ENCODE measurements around the gene ACY1.

Gene ACY1

DNA sequence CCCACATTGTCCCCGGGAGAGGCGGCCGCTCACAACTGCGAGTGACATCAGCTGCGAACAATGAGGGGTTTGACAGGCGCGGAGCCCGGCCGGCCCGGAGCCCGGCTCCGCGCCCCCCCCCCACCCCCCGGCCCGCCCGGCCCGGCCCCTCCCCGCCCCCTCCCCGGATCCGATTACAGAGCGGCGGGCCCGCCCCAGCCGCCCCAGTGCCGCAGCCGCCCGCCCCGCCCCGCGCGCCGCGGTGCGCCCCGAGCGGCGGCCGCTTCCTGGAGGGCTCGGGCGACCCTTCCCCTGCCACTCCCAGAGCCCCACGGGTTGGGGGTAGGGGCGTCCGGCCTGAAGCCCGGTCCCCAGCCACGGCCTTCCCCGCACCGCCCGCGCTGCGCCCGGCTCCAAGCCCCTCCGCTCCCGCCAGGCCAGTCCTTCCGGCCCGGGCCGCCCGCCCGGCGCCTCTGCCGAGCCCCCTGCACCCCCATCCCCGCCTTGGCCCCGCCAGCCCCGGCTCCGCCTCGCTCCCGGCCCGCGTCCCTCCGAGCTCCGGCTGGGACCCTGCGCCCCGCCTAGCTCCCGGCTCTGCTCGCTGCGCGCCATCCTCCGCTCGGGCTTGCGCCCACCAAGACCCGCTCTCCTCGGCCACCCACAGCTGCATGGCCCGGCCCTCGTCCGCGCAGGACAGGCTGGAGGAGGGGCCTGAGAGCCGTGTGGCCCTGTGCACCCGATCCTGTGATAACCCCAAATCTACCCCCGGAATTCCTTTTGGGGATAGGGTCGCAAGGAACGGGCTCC, 15.8 kb upstream of the ACY1 start, which contains the start of gene PCBP4:
TSS of gene PCBP4 (minus strand) at position 71 of the 786 bp plus-strand sequence. CDS start 6,214 bp downstream, outside the sequence.
- DNase-seq, result no peak
- Mint-ChIP-seq H3K9me3 (no peaks in the 10 kb centered on the region), H3K27ac (no peak within 1 kb of the TSS), H3K4me3 (peak within 1 kb of the TSS; percentile 71), H3K36me3 (ENCODE audit: low read depth) (peaks cover 4% of the 10 kb centered on the region), H3K27me3 (no peaks in the 10 kb centered on the region), H3K4me1 (peaks cover 16% of the 10 kb centered on the region)
- ATAC-seq, result peak; percentile 56

DNA sequence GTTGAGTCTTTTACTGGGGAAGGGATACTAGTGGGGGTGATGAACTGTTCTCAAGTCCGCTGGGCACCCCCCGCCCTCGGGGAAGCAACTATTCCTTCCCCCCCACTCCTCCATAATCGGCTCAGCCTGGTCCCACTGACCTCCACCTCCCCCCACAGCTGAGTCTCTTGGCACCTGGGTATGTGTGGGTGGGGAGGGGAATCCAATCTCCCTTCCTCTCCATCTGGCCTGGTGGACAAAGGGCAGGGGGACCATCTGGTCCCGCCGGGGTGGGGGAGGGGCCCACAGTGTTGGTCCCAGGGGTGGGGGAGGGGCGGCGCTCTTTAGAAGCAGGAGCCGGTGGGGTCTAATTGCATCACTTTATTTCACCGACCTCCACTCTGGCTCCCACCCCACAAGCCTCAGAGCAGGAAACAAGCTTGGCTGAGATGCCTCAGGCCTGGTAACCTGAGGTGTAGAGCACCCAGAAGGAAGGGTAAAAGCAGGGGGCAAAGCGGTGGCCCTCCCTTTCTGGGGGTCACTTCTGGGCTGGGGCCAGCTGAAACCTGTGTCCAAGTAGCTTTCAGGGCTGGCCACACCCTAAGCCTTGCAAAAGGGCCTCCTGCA, 15.1 kb upstream of the ACY1 start:
- ATAC-seq (no peak), DNase-seq (no peak)
- Mint-ChIP-seq H3K4me3 (peak overlapping the region; percentile 69), H3K4me1 (peaks cover 17% of the 10 kb centered on the region), H3K27ac (no peak overlapping the region), H3K27me3 (no peaks in the 10 kb centered on the region), H3K36me3 (ENCODE audit: low read depth) (peaks cover 4% of the 10 kb centered on the region), H3K9me3 (no peaks in the 10 kb centered on the region)

DNA sequence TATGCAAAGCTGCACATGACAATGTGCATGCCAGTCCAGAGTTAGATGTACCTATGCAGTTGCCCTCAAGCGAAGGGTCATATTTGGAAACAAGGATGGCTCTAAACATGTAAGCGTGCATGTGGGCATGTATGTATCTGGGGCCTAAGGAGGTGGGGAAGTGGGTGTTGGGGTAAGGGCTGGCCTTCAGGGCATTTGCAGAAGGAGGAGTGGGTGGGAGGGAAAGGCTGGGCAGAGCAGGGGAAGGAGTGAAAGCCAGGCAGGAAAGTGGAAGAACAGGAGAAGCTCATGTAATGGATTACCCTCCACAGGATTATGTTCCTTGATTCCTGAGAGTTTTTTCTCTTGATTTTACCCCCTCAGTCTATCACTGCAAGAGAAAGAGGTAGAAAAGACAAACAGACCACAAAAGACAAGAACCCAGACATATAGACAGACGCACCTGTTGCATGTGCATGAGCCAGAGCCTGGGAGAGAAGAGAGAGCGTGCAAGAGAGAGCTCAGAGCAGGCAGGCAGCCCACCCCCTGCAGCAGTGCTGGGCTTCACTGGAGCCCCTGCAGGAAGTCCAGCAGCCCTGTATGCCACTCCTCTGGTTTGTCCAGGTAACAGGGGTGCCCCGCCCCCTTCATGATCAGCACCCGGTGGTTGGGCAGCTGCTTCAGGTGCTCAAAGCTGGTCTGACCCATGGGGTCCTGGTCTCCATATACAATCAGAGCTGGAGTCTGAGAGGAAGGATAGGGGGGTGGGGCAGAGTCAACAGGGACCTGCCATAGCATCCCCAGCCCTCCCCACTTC, 14.3 kb upstream of the ACY1 start:
- H3K4me1 Mint-ChIP-seq, result peaks cover 22% of the 10 kb centered on the region
- no peak for DNase-seq
- peak overlapping the region; percentile 46 for H3K4me3 Mint-ChIP-seq
- H3K27ac Mint-ChIP-seq, result peak overlapping the region; percentile 26
- no peak for ATAC-seq
- no peaks in the 10 kb centered on the region for H3K9me3 Mint-ChIP-seq
- peaks cover 8% of the 10 kb centered on the region for H3K36me3 Mint-ChIP-seq (ENCODE audit: low read depth)
- no peaks in the 10 kb centered on the region for H3K27me3 Mint-ChIP-seq

GRCh38 chr3:51969841-51970240, 13.5 kb upstream of the ACY1 start:
- Mint-ChIP-seq H3K27me3 (no peaks in the 10 kb centered on the region), H3K4me3 (no peak overlapping the region), H3K36me3 (ENCODE audit: low read depth) (peaks cover 8% of the 10 kb centered on the region), H3K9me3 (no peaks in the 10 kb centered on the region), H3K27ac (no peak overlapping the region), H3K4me1 (peaks cover 26% of the 10 kb centered on the region)
- DNase-seq (no peak), ATAC-seq (no peak)

DNA sequence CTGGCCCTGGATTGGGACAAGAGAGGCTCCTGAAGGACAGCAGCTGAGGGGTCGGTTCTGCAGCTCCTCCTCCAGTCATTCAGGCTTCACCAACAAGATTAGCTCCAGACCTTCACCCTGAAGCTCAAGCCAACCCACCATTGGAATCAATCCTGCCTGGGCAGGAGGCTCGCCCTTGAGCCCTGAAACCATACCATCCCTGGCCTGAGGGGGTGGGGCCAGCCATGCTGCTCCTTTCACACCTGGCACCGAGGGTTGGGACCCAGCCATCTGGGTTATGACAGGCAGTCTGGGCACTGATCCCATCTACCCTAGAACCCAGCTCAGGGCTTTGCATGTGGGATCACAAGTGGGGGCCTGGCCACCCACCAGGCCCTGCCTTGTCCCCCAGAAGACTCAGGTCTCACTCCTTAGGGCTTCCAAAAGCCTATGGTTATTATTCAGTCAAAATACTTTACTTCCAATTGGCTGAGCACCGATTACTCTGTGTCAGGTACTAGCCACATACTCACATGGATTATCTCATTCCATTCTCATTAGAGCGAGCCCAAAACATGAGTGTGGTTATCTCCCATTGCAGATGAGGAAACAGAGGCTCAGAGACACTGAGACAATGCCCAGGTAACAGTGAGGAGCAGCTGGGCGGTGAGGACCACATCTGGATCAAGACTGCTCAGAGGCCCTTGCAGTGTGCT, 12.6 kb upstream of the ACY1 start:
- Mint-ChIP-seq H3K36me3 (ENCODE audit: low read depth) (peaks cover 8% of the 10 kb centered on the region), H3K27ac (no peak overlapping the region), H3K4me1 (peaks cover 32% of the 10 kb centered on the region), H3K9me3 (no peaks in the 10 kb centered on the region), H3K4me3 (no peak overlapping the region), H3K27me3 (no peaks in the 10 kb centered on the region)
- no peak for ATAC-seq
- no peak for DNase-seq

DNA sequence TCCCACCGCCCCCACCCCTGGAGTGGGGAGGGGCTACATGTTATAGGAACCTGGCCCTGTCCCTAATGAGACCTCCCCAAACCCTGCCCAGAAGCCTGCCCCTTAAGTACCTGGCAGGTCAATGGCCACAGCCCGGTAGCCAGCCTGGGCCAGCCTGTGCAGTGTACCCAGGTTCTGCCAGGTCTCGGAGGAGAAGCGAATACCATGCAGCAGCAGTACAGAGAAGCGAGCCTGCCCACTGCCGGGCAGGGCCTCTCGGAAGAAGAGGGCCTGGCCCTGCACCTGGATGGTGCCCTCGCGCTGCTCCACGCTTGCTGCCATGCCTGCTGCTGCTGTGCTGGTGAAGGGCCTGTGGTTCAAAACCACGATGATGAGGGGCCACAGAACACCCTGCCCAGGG, 12.0 kb upstream of the ACY1 start:
- no peaks in the 10 kb centered on the region for H3K9me3 Mint-ChIP-seq
- no peak for ATAC-seq
- H3K4me3 Mint-ChIP-seq, result no peak overlapping the region
- DNase-seq, result no peak
- H3K36me3 Mint-ChIP-seq (ENCODE audit: low read depth), result peaks cover 8% of the 10 kb centered on the region
- peaks cover 35% of the 10 kb centered on the region for H3K4me1 Mint-ChIP-seq
- H3K27me3 Mint-ChIP-seq, result no peaks in the 10 kb centered on the region
- no peak overlapping the region for H3K27ac Mint-ChIP-seq

DNA sequence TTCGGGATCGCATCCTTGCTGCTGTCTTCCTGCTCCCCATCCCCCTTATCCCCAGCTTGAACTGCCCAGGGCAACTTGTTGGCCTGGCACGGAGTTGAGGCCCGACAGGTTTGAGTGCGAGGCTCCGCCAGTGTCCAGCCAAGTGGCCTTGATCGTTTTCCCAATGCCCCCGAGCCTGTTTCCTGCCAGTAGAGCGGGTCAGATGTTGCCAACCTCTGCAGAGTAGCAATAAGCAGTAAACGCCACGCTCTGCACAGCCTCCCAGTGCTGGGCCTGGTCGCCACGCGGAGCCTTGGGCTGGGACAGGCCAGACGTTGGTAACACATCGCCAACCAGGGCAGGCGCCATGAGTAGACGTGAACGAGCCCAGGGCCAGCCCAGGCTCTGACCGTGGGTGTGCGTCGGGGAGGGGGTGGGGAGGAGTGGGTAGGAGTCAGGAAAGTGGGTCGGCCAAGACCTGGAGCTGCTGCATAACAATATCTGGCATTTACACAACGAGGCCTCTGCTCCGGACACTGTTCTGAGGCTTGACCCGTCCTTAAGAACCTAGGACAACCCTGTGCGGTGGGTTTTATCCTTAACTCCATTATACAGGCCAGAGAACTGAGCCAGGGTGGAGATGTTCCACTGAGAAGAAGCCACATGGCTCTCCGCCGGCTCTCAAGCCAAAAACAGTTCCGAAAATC, 8.9 kb upstream of the ACY1 start:
- ATAC-seq (peak; percentile 45), DNase-seq (peak; percentile 32)
- Mint-ChIP-seq H3K4me3 (peak overlapping the region; percentile 80), H3K27me3 (no peaks in the 10 kb centered on the region), H3K4me1 (peaks cover 39% of the 10 kb centered on the region), H3K27ac (peak overlapping the region; percentile 95), H3K9me3 (no peaks in the 10 kb centered on the region), H3K36me3 (ENCODE audit: low read depth) (peaks cover 3% of the 10 kb centered on the region)

- ATAC-seq (peak; percentile 73), DNase-seq (peak; percentile 74)
- Mint-ChIP-seq H3K27me3 (no peaks in the 10 kb centered on the region), H3K4me1 (peaks cover 39% of the 10 kb centered on the region), H3K36me3 (ENCODE audit: low read depth) (peaks cover 3% of the 10 kb centered on the region), H3K27ac (peak within 1 kb of the TSS; percentile 95), H3K9me3 (no peaks in the 10 kb centered on the region), H3K4me3 (peak within 1 kb of the TSS; percentile 80)
Measured at GRCh38 chr3:51974963-51975851, 8.1 kb upstream of the ACY1 start, which contains the start of gene ABHD14A. Gene ABHD14A, plus strand, starts transcription at chr3:51975064. Its CDS starts 72 bp downstream, at chr3:51975136.

DNA sequence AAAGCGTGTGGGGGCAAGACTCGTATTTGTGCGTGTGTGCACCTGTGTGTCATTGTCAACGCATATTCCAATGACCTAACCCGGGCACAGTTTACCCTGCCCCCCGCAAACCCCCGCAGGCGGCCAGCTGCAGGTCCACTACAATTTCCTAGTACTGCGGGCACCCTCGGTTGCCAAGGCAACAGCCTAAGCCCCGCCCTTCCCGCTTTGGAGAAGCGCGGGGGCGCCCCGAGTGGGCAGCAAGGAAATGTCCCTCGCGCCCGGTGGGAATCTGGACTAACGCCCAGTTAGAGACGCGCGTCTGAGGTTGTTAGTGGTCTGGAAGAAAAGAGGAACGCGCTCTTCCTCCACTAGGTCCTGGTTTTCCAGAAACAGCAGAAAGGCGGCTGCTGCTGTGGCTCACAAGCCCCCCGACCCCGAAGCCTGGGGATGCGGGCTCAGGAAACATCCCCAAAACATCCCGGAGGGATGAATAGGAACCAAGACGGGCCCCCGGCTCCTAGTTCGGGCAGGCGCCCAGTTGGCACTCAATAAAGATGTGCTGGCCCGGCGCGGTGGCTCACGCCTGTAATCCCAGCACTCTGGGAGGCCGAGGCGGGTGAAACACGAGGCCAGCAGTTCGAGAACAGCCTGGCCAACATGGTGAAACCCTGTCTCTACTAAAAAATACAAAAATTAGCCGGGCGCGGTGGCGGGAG, 7.3 kb upstream of the ACY1 start:
- peak; percentile 59 for DNase-seq

GRCh38 chr3:51977446-51978142, 5.7 kb upstream of the ACY1 start:
- Mint-ChIP-seq H3K9me3 (no peaks in the 10 kb centered on the region), H3K36me3 (ENCODE audit: low read depth) (peaks cover 3% of the 10 kb centered on the region), H3K27ac (peak overlapping the region; percentile 45), H3K4me1 (peaks cover 41% of the 10 kb centered on the region), H3K27me3 (no peaks in the 10 kb centered on the region), H3K4me3 (no peak overlapping the region)
- no peak for ATAC-seq
- DNase-seq, result no peak

More for the DNA sequence above, 7.3 kb upstream of the ACY1 start:
- H3K27me3 Mint-ChIP-seq, result no peaks in the 10 kb centered on the region
- no peaks in the 10 kb centered on the region for H3K9me3 Mint-ChIP-seq
- H3K36me3 Mint-ChIP-seq (ENCODE audit: low read depth), result peaks cover 3% of the 10 kb centered on the region
- peak overlapping the region; percentile 80 for H3K4me3 Mint-ChIP-seq
- ATAC-seq, result no peak
- peak overlapping the region; percentile 59 for H3K27ac Mint-ChIP-seq
- H3K4me1 Mint-ChIP-seq, result peaks cover 37% of the 10 kb centered on the region

DNA sequence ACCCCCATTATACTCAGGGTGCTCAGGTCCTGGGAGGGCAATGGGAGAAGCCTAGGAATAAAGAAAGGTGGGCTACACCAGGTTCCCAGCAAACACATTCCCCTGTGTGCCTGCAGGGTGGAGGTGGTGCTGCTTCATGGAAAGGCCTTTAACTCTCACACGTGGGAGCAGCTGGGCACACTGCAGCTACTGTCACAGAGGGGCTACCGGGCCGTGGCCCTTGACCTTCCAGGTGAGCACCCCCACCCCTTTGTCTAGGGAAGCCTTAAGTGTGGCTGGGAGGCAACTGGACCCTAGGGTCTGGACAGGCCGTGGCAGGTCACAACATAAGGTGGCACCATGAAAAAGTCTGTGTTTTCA, 5.2 kb upstream of the ACY1 start:
- no peaks in the 10 kb centered on the region for H3K27me3 Mint-ChIP-seq
- H3K4me3 Mint-ChIP-seq, result no peak overlapping the region
- ATAC-seq (no peak), DNase-seq (no peak)
- no peak overlapping the region for H3K27ac Mint-ChIP-seq
- H3K9me3 Mint-ChIP-seq, result no peaks in the 10 kb centered on the region
- H3K4me1 Mint-ChIP-seq, result peaks cover 44% of the 10 kb centered on the region
- H3K36me3 Mint-ChIP-seq (ENCODE audit: low read depth), result peaks cover 3% of the 10 kb centered on the region

DNA sequence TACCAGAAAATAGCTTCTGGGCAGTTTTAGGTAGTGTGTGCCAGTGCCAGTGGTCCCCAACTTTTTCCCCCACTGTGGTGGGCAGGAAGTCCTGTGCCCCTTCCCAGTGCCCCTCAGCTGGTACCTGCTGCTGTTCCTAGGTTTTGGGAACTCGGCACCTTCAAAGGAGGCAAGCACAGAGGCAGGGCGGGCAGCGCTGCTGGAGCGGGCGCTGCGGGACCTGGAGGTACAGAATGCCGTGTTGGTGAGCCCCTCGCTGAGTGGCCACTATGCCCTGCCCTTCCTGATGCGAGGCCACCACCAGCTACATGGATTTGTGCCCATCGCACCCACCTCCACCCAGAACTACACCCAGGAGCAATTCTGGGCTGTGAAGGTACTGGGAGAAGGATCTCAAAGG, 3.1 kb upstream of the ACY1 start:
- DNase-seq, result no peak
- no peaks in the 10 kb centered on the region for H3K27me3 Mint-ChIP-seq
- H3K36me3 Mint-ChIP-seq (ENCODE audit: low read depth), result no peaks in the 10 kb centered on the region
- H3K27ac Mint-ChIP-seq, result no peak overlapping the region
- H3K4me3 Mint-ChIP-seq, result no peak overlapping the region
- H3K9me3 Mint-ChIP-seq, result no peaks in the 10 kb centered on the region
- ATAC-seq, result no peak
- peaks cover 44% of the 10 kb centered on the region for H3K4me1 Mint-ChIP-seq
